ENCODE data around the gene ZNF579.

DNA sequence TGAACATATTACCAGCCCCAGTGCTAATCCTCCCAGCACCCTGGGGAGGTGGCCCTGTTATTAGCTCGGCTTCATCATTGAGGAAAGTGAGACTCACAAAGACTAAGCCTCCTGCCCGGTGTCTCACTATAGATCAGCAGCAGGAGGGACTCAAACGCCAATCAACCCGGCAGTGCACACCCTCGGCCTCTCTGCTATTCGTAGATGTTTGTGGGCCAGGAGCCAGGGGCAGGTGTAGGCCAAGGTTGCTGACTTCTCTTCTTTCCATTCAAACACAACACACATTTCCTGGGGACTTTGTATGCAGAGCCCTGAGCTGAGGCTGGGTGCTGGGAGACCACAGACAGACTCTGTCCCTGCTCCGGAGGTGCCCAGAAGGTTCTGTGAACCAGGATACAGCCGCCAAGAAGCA lies 25.9 kb downstream of the ZNF579 start:
- TF ChIP-seq, protein P1, sequence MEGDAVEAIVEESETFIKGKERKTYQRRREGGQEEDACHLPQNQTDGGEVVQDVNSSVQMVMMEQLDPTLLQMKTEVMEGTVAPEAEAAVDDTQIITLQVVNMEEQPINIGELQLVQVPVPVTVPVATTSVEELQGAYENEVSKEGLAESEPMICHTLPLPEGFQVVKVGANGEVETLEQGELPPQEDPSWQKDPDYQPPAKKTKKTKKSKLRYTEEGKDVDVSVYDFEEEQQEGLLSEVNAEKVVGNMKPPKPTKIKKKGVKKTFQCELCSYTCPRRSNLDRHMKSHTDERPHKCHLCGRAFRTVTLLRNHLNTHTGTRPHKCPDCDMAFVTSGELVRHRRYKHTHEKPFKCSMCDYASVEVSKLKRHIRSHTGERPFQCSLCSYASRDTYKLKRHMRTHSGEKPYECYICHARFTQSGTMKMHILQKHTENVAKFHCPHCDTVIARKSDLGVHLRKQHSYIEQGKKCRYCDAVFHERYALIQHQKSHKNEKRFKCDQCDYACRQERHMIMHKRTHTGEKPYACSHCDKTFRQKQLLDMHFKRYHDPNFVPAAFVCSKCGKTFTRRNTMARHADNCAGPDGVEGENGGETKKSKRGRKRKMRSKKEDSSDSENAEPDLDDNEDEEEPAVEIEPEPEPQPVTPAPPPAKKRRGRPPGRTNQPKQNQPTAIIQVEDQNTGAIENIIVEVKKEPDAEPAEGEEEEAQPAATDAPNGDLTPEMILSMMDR (IDR thresholded peaks at IDR 0.05), result no peak
- no peak for TF ChIP-seq POLR2A (IDR thresholded peaks at IDR 0.05; ENCODE audit: low read depth)
- no peak for TF ChIP-seq POLR2AphosphoS5 (IDR thresholded peaks at IDR 0.05)
